Neural cell (in vitro differentiated cells): ENCODE results near the gene TSPAN14.

ENCODE experiments used
- CTCF ChIP-seq: fragments of 450-650 bp; IDR thresholded peaks from 2 replicates; pipeline ENCODE4 v1.5.1; 2014; ENCODE audit warnings: antibody characterized with exemption, mild to moderate bottlenecking, moderate library complexity; ENCODE audit not compliant: poor library complexity, severe bottlenecking
- EZH2 ChIP-seq: fragments of 200-600, 300-800 bp; shearing (Covaris generic), sonication (generic); IDR thresholded peaks from 2 replicates; pipeline ENCODE4 v1.6.1; 2014; ENCODE audit warnings: antibody characterized with exemption, low read length, borderline replicate concordance, mild to moderate bottlenecking; ENCODE audit not compliant: insufficient read depth, poor library complexity, severe bottlenecking
- MXI1 ChIP-seq: fragments of 450-650 bp; conservative IDR thresholded peaks from 2 replicates; pipeline ENCODE4 v1.6.1; 2014; ENCODE audit warnings: antibody characterized with exemption, mild to moderate bottlenecking; ENCODE audit not compliant: poor library complexity, severe bottlenecking
- POLR2AphosphoS5 ChIP-seq: IDR thresholded peaks from 2 replicates; pipeline ENCODE4 v1.6.1; 2012
- RAD21 ChIP-seq: fragments of 450-650 bp; conservative IDR thresholded peaks from 2 replicates; pipeline ENCODE4 v1.6.1; 2014; ENCODE audit warnings: antibody characterized with exemption, mild to moderate bottlenecking, moderate library complexity
- TF ChIP-seq, protein P1 (sequence below): IDR thresholded peaks from 2 replicates; pipeline ENCODE4 v1.6.1; 2012; ENCODE audit warnings: borderline replicate concordance

DNA sequence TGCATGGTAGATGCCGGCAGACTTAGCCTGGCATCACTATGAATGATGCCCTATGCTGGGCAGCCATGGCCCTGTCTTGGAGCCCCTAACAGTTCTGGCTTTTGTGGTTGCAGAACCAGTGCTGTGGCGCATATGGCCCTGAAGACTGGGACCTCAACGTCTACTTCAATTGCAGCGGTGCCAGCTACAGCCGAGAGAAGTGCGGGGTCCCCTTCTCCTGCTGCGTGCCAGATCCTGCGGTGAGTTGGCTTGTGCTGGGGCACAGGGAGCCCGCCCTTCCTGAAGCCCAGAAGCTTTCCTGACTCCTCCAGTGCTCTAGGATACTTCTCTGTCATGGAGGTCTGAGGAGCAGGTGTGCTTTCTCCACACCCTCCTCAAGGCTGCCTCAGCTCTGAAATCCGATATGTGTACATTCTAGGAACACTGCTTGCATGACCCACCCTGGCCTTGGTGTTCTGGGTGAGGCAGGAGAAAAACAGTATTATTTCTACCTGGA, 58.0 kb downstream of the TSPAN14 start:
- TF ChIP-seq CTCF (no peak), POLR2AphosphoS5 (no peak), EZH2 (no peak), MXI1 (no peak), RAD21 (no peak)
- TF ChIP-seq, protein P1, sequence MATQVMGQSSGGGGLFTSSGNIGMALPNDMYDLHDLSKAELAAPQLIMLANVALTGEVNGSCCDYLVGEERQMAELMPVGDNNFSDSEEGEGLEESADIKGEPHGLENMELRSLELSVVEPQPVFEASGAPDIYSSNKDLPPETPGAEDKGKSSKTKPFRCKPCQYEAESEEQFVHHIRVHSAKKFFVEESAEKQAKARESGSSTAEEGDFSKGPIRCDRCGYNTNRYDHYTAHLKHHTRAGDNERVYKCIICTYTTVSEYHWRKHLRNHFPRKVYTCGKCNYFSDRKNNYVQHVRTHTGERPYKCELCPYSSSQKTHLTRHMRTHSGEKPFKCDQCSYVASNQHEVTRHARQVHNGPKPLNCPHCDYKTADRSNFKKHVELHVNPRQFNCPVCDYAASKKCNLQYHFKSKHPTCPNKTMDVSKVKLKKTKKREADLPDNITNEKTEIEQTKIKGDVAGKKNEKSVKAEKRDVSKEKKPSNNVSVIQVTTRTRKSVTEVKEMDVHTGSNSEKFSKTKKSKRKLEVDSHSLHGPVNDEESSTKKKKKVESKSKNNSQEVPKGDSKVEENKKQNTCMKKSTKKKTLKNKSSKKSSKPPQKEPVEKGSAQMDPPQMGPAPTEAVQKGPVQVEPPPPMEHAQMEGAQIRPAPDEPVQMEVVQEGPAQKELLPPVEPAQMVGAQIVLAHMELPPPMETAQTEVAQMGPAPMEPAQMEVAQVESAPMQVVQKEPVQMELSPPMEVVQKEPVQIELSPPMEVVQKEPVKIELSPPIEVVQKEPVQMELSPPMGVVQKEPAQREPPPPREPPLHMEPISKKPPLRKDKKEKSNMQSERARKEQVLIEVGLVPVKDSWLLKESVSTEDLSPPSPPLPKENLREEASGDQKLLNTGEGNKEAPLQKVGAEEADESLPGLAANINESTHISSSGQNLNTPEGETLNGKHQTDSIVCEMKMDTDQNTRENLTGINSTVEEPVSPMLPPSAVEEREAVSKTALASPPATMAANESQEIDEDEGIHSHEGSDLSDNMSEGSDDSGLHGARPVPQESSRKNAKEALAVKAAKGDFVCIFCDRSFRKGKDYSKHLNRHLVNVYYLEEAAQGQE, result no peak
